SHP77 (cell line): Measurements from ENCODE around the gene CHDH.

Source experiments
- DNase-seq, 2 experiments: peaks; one replicate each; lab custom pipeline; 2025; lab: John Stamatoyannopoulos, UW

The CHDH gene

DNA sequence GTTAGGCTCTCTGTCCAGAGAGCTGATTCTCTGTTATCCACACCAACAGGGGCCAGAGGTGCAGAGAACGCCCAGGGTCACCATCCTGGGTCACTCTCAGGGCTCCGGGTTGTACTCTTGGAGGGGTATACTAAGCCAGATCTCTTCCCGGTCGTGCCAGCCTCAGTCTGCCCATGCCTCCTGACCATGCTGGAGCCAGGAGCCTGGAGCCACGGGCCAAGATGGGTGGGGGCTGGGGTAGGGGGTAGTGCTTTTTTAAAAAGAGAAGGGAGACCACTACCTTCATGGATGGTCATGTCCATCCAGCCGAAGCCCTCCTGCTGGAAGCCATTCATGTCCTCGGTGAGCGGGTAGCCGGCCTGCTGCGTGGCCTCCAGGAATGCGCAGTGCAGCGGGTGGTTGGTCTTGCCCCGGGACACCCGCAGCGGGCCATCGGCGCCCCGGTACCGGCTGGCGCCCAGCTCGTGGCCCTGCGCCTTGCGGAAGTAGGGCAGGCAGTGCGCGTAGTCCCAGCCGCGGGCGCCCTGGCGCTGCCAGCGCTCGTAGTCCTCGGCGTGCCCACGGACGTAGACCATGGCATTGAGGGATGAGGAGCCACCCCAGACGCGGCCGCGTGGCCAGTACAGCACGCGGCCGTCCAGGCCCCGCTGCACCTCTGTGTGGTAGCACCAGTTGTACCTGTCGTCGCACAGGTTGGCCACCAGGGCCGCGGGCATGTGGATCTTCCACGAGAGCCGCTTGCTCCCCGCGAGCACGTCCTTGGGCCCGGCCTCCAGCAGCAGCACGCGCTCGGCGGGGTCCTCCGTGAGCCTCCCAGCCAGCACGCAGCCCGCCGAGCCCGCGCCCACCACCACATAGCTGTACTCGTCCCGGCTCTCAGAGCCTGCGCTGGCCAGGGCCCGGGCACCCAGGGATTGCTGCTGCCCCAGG, 22.9 kb downstream of the CHDH start:
- DNase-seq, result no peak

DNA sequence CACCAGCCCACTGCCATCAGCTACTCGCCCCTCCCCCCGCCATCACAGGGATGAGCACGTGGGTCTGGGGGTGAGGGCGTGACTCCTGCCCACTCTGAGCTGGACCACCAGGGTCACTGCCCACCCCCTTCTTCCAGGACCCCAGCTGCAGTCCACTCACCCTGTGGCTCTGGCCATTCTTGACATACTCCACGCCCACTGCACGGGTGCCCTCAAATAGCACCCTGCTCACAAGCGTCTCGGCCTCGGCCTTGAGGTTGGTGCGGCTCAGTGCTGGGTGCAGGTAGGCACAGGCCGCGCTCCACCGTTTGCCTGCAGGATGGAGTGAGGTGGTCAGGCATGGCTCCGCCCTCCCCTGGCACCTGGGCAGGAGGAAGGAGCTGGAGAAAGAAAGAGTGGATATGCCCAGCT, 23.9 kb downstream of the CHDH start:
- no peak for DNase-seq

DNA sequence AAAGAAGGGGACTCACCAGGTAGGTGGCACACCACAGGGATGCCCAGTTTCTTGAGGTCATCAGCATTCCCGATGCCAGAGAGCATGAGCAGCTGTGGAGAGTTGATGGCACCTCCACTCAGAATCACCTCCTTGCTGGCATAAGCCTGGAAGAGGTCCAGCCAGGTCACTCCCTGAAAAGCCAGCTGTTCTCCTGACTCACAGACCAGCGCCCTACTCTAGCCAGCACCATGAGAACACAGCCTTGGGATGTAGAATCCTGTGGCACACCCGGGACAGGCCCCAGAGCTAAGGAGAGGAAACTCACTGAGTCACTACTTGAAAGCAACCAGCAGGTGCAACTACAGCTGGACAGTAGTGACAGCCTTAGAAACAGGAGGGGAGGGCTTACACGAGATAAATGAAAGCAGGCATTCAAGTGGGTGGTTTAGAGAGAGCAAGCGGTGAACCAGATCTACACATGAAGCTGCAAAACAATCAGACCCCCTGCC, 24.5 kb downstream of the CHDH start:
- peak; percentile 59 to 65 for DNase-seq

DNA sequence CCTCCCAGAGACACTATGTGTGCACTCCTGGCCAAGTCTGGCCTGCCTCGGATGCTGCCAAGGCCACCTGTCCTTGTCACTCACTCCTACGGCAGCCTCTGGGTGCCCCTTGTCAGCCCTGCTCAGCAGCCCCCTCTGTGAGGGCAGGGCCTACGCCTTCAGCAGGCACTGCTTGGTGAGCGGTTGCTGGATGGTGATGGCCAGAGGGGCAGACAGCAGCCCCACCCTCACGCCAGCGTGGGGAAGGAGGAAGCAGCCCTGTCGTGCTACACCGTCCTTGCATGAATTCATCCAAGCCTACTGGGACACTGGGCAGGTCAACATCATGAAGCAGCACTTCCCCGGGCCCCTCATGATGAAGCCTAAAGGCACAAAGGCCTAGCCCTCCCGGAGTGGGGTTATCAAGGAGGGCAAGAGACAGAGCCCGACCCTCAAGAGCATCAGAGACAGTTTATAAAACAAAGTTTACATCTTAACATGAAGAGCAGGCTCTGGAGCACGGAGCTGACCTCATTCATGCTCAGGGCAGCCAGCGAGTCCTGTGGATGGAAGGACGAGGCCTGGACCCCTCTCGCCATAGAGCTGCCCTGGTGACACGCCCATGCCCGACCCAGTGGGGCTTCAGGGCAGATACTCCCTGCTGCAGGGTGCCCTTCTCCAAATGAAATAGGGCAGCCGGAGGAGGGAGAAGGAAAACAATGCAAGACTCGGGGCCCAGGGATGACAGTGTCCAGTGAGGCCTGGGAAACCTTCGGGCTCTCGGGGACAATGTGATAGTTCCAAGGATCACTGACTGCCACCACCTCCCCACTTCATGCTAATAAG, 25.3 kb downstream of the CHDH start:
- DNase-seq, result no peak

DNA sequence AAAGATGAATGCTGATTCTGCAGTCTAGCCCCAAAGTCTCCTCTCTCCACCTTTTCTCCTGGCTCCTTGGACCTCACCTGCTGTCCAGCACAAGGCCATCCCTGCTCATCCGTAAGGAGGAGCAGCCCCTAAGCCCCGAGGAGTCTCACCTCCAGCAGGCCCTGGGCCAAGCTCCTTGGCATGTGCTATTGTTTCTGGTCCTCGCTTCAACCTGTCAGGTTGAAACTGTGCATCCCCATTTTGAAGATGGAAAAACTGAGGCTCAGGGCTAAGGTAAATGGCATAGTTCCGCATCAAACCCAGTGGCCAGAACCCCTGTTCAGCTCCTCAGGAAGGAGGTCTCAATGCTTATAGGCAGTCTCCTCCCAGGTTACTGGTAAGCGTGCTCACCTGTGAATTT, 26.1 kb downstream of the CHDH start:
- no peak for DNase-seq

DNA sequence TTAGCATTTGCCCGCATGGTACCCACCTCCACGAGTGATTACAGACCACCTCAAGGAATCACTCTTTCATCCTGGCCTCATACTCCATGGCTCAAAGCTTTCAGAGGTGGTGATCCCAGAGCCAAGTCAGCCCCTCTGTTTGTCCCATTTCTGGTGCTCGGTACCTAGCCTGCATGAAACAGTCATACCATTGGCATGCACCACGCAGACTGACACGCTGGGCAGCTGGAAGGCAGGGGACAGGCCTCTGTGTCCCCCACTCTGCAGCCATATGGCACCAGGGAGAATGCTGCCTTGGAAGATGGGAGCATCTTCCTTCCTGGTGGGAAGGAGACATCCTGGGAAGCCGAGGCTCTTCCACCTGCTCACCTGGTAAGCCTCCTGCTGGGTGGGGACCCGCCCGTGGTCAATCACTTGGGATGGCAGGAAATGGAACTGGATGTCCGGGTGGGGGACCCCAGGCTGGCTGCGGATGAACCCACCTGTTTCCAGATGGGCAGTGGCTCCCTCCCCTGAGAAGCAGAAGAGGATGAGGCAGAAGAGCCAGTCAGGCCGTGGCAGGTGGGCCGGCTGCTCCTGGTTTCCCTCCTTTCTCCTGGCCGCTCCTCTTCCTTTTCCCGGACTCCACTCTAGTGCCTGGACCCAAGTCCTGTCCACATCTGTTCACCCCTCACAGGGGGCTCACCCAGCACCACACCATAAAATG, 26.9 kb downstream of the CHDH start:
- no peak for DNase-seq

DNA sequence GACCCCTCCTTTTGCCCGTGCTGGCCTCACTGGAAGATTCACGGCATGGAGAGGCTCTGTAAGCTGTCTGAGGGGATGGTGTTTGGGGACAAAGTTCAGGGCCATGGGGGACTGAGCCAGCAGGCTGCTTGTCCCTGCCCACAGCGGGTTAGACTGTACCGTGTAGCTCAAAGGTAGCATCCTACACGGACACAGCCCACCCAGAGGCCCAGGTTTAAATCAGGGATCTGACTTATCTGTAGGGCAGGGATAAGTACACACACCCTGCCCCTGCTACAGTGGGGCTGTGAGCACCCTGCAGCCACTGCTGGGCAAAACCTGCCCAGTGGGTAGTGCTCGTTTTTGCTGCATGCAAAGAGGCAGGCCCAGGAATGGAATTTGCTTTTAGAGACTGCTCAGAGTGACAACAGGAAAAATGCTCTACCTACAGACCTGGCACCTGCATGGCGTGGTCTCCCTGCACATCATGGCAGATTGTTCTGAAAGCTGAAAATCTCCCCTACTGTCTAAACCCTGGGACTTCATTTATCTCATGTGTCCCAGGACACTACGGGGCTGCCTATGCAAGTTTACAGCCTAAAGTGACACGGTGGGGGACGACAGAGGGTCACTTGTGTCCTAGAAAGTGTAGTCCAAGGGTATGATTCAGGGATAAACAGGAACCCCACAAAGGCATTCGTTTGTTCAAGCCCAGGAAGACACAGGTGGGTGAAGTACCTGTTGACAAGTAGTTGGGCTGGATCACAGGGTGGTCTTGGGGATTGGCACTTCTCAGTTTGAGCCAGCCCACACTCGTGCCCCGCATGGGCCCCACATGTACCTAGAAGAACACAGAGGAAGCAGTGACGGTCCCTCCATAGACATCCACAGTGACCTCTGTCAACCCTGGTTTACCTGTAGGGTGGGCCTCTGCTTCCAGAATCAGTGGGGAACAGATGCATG, 27.7 kb downstream of the CHDH start:
- DNase-seq, result no peak

DNA sequence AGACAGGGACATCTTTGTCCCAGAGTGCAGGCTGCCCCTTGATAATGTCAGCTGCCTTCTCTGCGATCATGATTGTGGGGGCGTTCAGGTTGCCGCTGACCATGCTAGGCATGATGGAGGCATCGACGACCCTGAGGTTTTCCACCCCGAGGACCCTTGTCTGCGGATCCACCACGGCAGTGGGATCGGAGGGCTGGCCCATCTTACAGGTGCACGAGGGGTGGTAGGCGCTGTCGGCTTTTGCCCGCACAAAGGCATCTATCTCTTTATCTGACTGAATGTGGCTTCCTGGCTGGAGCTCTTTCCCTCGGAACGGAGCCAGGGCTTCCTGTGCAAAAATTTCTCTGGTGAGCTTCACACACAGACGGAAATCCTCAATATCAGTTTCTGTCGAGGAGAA, 28.4 kb downstream of the CHDH start:
- no peak for DNase-seq

DNA sequence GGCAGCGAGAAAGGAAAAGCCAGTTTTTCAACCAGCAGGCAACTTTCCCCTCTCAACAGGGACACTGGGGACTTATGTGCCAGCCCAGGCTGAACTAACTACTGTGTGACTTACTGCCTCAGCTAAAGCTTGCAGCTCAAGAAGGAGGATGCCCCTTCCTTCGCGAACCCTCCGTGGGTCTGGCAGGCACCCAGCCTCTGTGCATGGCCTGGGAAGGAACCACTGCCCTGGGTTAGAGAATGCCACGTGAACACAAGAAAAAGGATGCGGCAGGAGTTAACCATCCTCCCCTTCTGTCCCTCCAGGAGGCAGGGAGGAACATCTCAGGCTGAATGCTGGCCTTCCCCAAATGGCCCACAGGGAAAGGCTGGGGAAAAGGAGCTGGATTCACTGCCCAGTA, 29.0 kb downstream of the CHDH start:
- no peak for DNase-seq

DNA sequence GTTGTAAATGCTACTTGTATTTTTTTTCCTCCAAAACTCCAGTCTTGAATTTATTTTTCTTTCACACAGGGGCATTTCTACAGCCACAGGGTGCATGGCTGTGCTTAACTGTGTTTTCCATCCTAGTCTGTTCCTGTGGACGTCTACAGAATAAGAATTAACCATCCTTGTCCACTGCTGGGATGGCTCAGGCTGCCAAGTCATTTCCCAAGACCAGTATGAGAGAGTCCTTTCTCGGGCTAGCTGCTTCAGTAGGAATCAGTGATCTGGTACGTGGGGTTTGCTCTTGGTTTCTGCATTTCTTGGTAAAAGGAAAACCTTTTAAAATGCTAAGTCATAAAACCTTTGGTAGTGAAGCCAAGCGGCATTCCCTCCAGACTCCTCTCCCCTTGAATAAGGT, 29.8 kb downstream of the CHDH start:
- DNase-seq, result no peak

DNA sequence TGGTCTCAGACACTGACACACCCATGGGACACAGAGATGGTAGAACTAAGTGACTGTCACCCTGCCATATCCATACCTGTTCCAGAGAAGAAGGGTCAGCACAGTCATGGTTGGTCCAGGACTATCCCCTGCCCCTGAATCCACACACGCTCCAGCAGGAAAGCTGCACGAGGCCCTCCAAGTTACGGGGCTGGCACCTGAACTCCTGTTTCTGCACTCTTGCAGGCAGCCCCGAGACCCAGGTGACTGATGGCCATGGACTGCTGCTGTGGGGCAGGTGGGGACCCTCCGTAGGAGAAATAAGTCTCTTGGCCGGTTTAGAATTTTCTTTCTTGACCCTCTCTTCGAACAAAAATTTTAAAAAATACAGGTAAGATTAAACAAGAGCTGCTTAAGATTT, 30.6 kb downstream of the CHDH start:
- no peak for DNase-seq

DNA sequence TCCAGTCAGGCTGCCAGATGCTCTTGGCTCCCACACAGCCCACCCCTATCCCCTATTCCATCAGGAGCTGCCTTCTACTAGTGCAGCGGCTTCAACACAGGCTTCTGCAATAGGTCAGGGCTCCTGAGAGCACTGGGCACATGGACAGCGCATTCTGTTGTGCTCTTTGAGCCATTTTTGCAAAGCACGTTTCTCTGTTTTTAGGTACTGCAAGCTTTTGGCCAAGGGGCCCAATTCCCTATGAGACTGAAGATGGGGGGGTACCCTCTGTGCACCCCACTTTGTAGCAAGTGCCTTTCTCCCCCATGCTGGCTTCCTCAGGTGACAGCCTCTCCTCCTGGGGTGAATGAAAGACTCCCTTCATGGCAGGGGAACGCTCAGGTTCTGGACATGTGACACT, 31.2 kb downstream of the CHDH start:
- DNase-seq, result no peak

DNA sequence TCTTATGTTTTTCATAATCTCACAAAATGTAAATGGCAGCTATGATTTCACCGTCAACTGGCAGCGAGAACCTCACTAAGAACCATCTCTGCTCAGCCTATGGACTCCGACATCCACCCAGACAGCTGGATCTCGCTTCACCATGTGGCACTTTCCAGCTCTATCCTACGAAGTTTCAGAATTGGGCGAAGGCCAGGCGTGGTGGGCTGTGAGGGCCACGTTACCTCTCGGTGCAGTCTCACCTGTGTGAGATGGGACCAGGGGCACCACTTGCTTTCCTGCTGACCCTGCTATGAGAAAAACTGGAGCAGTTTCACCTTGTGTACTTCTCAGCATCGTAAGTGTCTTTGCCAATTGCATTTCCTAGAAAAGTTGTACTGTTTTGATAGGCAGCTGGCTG, 32.3 kb downstream of the CHDH start:
- DNase-seq, result no peak

DNA sequence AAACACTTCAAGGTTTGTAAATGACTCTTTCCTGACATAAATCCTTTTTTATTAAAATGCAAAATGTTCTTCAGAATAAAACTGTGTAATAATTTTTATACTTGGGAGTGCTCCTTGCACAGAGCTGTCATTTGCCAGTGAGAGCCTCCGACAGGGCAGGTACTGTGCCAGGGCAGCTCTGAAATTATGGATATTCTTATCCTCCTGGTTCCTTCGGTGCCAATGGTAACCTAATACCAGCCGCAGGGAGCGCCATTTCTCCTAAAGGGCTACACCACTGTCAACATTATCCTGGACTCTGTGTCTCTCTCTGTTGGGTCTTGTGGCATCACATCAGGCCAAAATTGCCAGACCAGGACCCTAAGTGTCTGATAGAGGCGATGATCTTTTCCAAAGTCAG, 33.0 kb downstream of the CHDH start:
- DNase-seq, result no peak

DNA sequence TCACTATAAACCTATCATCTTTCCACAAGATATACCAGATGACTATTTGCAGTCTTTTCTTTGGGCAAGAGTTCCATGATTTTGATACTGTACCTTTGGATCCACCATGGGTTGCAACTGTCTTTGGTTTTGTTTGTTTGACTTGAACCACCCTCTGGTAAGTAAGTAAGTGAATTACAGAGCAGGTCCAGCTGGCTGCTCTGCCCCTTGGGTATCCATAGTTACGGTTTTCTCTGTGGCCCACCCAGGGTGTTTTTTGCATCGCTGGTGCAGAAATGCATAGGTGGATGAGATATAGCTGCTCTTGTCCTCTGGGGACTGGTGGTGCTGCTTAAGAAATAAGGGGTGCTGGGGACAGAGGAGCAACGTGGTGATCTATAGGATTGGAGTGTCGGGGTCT, 33.8 kb downstream of the CHDH start:
- DNase-seq, result no peak

DNA sequence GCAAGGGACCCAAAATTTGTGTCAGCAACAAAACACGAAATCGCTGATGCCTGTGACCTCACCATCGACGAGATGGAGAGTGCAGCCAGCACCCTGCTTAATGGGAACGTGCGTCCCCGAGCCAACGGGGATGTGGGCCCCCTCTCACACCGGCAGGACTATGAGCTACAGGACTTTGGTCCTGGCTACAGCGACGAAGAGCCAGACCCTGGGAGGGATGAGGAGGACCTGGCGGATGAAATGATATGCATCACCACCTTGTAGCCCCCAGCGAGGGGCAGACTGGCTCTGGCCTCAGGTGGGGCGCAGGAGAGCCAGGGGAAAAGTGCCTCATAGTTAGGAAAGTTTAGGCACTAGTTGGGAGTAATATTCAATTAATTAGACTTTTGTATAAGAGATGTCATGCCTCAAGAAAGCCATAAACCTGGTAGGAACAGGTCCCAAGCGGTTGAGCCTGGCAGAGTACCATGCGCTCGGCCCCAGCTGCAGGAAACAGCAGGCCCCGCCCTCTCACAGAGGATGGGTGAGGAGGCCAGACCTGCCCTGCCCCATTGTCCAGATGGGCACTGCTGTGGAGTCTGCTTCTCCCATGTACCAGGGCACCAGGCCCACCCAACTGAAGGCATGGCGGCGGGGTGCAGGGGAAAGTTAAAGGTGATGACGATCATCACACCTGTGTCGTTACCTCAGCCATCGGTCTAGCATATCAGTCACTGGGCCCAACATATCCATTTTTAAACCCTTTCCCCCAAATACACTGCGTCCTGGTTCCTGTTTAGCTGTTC, 34.9 kb downstream of the CHDH start:
- no peak for DNase-seq

DNA sequence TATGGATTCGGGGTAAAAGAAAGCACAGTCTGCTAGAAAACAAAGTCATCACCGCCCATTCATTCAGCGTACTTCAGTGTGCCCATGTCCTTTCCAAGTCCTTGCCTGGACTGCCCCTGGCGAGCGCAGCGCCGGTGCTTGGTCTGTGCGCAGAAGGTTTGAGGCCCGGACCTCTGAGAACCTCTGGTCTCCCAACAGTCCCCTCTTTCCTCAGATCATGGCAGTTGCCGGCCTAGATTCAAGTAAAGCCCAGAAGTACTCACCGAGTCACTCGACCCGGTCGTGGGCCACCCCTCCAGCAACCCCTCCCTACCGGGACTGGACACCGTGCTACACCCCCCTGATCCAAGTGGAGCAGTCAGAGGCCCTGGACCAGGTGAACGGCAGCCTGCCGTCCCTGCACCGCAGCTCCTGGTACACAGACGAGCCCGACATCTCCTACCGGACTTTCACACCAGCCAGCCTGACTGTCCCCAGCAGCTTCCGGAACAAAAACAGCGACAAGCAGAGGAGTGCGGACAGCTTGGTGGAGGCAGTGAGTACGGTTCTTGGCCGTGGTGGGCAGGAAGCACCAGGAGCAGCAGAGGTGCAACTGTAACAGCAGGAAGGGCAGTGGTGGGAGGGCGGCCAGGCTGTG, 36.3 kb downstream of the CHDH start:
- DNase-seq, result no peak

DNA sequence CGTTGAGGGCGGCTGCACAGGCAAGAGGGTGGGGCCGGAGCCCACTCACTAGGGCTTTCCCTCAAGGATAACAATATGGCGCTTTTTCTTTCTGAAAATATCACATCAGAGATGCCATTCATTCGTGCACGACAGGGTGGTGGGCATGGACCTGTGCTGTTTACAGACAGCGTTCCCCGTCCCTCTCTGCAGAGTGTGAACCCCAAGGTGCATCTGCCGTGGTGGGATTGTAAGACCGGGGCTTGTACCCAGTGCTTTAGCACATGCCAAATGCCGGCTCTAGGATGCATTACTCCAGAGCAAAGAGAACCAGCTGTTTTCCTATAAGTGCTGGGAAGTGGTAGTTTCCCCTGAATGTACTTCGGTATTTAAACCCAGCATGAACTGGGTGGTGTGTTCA, 37.0 kb downstream of the CHDH start:
- no peak for DNase-seq

DNA sequence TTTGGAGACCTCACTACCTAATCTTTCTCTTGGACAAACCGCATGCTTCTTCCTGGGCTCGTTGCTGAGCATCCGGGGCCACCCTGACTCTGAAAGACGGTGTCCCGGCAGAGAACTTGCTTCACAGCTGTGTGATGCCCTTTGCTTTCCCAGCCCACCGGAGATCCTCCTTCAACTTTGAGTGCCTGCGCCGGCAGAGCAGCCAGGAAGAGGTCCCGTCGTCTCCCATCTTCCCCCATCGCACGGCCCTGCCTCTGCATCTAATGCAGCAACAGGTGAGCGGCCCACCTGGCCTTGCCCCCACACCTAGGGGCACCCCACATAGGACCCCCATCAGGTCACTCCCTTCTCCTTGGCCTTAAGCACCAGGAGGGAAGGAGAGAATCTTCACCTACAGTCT, 37.7 kb downstream of the CHDH start:
- no peak for DNase-seq
